ENCODE data around the gene MTCL3.
"Not testable (repeated sequence)": the region's sequence is repeated elsewhere in the genome, so short reads cannot be mapped to it uniquely, and the experiment has no call there.

Gene MTCL3

GRCh38 chr6:127435626-127436220 is 83.4 kb downstream of the MTCL3 start:
- Mint-ChIP-seq H3K4me1 (no peaks in the 10 kb centered on the region), H3K27ac (no peak overlapping the region), H3K27me3 (no peaks in the 10 kb centered on the region), H3K36me3 (no peaks in the 10 kb centered on the region), H3K9me3 (no peaks in the 10 kb centered on the region), H3K4me3 (no peak overlapping the region)

GRCh38 chr6:127434651-127435050 is 84.5 kb downstream of the MTCL3 start:
- no peaks in the 10 kb centered on the region for H3K27me3 Mint-ChIP-seq
- H3K27ac Mint-ChIP-seq: no peak overlapping the region
- H3K4me3 Mint-ChIP-seq: no peak overlapping the region
- H3K9me3 Mint-ChIP-seq: no peaks in the 10 kb centered on the region
- no peaks in the 10 kb centered on the region for H3K36me3 Mint-ChIP-seq
- no peaks in the 10 kb centered on the region for H3K4me1 Mint-ChIP-seq

DNA sequence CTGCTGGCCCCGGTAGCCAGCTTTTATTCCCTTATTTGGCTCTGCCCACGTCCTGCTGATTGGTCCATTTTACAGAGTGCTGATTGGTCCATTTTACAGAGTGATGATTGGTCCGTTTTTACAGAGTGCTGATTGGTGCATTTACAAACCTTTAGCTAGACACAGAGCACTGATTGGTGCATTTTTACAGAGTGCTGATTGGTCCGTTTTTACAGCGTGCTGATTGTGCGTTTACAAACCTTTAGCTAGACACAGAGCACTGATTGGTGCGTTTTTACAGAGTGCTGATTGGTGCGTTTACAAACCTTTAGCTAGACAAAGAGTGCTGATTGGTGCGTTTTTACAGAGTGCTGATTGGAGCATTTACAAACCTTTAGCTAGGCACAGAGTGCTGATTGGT is 90.6 kb downstream of the MTCL3 start:
- not testable (repeated sequence) for H3K27ac Mint-ChIP-seq, H3K36me3 Mint-ChIP-seq, H3K4me1 Mint-ChIP-seq, H3K9me3 Mint-ChIP-seq, H3K4me3 Mint-ChIP-seq, H3K27me3 Mint-ChIP-seq

DNA sequence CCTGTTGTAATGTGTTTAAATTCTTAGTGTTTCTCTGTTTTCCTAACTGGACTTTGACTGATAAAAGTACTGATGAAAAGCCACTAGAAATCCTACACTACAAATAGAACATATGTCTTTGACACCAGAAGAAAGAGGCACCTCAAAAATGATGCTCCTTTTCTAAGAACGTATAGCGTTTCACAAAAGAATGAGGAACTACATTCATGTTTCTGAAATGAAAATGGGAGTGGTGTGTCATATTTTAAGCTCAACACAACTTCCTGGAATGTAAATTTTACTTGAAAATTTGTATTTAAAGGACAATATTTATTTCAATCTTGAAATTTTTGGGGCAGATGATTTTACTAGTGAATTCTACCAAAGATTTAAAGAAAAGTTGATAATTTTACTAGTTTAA is 95.2 kb downstream of the MTCL3 start:
- Mint-ChIP-seq H3K4me3 (no peak overlapping the region), H3K27me3 (no peaks in the 10 kb centered on the region), H3K4me1 (peaks cover 19% of the 10 kb centered on the region), H3K36me3 (no peaks in the 10 kb centered on the region), H3K27ac (peak overlapping the region; percentile 86), H3K9me3 (no peaks in the 10 kb centered on the region)

All from activated naive CD4-positive, alpha-beta T cell treated with anti-CD3 and anti-CD28 coated beads, Interleukin-2, amount 50 U/mL, for 24 hours (primary cell).